NOMO-1 treated with dmso at 0.1 percent for 144 hours (cell line): ENCODE measurements around the gene NEB.
"Not testable (repeated sequence)": the region's sequence is repeated elsewhere in the genome, so short reads cannot be mapped to it uniquely, and the experiment has no call there.

Experiments used
- DNase-seq: peaks from one replicate; lab custom pipeline; 2025; ENCODE audit not compliant: unreplicated experiment; lab: John Stamatoyannopoulos, UW

Gene NEB

GRCh38 chr2:151758744-151759143 lies 24.5 kb upstream of the NEB start:
- no peak for DNase-seq

DNA sequence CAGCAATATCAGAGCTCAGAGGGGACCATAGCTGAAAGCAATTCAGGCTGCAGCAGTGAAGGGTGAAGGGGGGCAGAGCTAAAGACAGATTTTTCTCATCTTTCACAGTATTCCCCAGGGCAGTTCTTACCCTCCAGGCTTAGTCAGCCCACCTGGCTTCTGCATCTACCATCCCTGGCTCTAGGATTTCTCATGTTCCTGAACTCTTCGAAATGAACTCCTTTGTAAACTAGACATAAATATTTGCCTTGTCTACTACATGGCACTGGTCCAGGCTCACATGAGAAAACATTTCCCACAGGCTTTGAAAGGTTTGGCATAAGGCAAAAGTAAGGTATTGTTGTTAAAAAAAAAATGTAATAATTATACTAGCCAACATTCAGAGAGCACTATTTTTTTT lies 23.6 kb upstream of the NEB start:
- DNase-seq = no peak

- no peak for DNase-seq
Measured at GRCh38 chr2:151756820-151757219, 22.5 kb upstream of the NEB start.

DNA sequence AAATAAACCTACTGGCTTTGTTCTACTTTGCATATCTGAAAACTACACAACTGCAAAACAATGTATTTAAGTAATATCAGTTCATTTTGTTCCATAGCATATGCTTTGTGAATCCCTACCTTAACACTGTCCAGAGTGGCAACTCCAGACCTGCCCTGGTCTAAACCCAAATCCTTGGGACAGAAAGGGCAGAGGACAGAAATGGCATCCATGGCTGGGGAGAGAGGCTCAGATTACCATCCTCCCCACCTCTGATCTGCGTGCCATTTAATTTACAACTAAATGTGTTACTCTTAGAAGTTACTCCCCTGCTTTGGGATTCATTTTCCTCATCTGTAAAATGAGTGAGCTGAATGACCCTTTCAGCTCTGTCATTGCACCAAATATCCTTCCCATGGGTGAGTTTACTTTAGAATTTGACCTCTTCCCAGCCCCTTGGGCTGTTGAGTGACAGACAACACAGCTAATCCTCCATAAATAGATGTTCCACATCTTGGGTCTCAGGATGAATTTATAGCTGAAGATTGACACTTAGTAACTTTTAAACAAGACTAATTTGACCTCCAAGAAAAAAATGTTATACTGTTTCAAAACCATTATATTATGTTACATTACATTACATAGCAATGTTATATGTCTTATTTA lies 20.1 kb upstream of the NEB start:
- DNase-seq = no peak

- DNase-seq = no peak
Measured at GRCh38 chr2:151753540-151753939, 19.3 kb upstream of the NEB start.

DNA sequence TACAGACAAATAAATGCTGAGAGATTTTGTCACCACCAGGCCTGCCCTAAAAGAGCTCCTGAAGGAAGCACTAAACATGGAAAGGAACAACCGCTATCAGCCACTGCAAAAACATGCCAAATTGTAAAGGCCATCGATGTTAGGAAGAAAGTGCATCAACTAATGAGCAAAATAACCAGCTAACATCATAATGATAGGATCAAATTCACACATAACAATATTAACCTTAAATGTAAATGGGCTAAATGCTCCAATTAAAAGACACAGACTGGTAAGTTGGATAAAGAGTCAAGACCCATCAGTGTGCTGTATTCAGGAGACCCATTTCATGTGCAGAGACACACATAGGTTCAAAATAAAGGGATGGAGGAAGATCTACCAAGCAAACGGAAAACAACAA lies 11.0 kb upstream of the NEB start:
- not testable (repeated sequence) for DNase-seq

DNA sequence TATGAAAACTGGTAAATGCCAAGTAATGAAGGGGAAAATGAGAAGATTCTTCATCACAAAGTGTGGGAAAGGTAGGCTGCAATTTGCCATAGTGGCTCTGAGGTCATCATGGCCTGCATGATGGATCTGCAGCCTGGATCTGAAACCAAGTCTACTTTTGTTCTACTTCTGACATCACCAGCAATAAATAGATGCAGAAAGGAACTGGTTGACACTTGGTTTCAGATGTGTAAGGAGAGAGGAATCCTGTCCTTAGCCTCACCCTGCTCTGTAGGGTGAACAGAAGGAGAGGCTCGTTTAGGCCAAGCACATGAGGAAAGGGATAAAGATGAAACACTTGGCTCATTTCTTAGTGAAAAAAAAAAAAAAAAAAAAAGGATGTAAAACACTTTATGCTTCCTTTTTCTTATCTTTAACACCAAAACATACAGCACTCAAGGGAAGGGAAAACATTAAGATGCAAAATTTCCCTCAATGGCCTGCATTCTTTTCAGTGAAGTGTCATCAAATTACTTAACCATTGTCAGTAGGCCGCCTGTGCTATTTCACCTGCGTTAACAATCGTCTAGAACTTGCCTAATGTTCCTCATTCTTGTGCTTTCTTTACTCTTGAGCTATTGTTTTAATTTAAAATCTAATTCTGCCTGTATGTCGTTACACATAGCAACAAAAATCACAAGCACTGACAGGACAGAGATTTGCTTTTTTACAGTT lies 3.9 kb downstream of the NEB start:
- no peak for DNase-seq

GRCh38 chr2:151729837-151730236 lies 4.4 kb downstream of the NEB start:
- DNase-seq = no peak

- DNase-seq = no peak
Measured at GRCh38 chr2:151729415-151729811, 4.9 kb downstream of the NEB start.

DNA sequence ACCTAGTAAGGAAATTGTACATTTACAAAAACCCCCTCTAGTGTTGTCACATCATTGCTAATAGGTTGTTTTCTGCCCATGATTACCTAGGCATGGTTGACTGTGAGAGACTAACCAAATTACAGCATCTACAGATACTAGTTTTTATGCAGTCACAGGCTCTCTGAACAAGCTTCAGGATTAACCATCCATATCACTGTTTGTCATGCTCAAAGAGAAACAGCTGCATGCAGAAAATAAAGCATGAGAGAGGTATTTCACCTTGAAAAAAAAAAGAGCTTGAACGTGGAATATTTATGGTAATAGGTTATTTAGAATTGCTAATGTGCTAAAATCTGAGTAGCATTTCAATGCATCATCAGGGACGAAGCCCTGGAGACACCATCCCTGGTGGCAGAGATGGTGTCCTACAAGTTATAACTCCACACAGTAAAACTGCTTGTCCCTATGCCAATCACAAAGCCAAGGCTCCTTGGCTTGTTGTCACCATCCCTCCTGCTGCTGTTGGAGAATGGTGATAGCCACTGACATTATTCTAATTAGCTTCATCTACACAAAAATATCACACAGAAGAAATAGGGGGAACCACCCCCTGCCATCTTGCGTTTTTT lies 5.4 kb downstream of the NEB start:
- DNase-seq = no peak

- no peak for DNase-seq
Measured at GRCh38 chr2:151727593-151728552, 6.4 kb downstream of the NEB start.

- DNase-seq = no peak
Measured at GRCh38 chr2:151721161-151721560, 13.1 kb downstream of the NEB start.

DNA sequence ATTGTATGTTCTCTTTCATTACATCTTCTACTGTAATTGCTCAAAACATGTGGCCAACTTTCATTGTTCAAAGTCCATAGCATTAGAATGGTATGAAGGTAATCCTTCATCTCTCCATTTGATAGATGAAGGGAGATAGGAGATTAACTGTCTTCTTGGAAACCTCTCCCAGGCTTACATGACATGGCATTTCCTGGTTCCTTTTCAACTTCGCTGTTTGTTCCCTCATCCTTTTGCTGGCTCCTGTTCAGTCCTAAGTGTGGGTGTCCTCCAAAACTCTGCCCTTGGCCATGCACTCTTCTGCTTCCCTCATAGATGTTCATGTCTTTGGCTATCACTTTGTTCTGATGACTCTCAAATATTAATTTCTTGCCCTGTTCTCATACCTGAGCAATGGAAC lies 13.8 kb downstream of the NEB start:
- DNase-seq = no peak

DNA sequence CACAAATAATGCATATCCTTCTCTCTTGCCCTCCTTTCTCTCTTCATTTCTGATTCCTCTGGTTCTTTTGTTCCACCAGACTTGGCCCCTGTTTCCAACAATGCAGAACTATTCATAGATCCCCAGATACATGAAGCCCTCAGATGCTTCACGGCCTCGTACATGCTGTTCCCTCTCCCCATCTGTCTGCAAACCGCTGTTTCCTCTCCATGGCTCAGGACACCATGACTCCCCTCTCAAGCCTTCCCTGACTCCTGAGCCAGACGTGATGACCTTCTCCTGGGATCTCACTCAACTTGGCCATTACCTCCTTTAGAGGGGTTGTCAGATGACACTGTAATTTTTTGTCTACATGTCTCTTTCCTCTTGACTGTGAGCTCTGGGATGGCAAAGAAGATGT lies 15.5 kb downstream of the NEB start:
- DNase-seq = no peak

DNA sequence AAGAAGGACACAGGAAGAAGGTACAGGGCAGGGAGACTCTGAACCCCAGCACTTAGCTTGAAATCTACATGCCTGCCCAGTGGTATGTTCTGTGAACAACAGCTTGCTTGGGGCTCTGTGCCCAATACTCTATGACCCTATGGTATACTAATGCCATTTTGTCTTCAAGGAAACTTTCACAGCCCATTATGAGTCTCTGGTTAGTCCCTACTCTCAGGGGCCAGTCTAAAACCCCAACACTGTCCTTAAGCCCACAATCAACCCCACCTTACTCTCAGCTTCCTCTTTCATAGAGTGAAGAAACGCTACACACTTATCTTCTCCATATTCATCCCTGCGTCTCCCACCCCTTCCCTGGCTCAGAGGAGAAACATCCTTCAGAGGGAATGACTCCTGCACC lies 16.0 kb downstream of the NEB start:
- no peak for DNase-seq

DNA sequence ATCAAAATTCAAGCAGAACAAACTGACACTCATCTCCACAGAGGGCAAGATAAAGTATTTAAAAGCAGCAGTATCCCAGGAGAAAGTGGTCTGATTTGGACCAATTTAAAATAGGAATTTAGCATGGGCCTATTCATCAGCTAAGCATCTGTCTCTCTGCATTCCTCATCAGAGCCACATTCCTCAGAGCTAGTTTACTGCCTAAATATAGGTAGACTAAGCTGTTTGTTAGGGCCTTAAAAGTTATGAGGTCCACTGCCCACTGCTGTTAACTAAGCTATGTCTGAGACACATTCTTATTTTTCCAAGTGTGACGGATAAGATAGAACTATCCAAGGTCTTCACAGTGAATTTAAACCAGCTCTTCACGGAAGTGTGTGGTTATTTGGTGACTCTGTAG lies 17.6 kb downstream of the NEB start:
- no peak for DNase-seq

- no peak for DNase-seq
Measured at GRCh38 chr2:151713291-151713903, 20.9 kb downstream of the NEB start.

DNA sequence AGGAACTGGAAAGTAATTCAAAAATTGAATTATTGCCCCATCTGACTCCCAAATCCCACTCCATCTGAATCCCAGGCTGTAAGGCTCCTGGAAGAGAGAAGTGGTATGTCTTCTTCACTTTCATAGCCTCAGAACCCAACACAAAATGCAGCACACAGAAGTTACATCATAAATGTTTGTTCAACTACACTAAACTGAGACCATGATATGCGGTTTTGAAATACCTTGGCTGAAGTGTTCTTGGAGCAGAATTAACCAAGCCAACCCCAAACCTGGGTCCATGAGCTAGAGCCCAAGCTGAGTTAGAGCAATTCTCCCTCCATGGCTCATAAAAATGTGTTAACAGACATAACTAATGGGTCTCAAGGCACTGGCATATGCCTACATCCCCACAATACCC lies 23.3 kb downstream of the NEB start:
- DNase-seq = no peak

GRCh38 chr2:151708788-151709187 lies 25.5 kb downstream of the NEB start:
- DNase-seq = no peak

- DNase-seq = no peak
Measured at GRCh38 chr2:151707857-151708256, 26.4 kb downstream of the NEB start.

GRCh38 chr2:151704480-151704961 lies 29.8 kb downstream of the NEB start:
- DNase-seq = not testable (repeated sequence)
